ENCODE measurements around the gene VAV2.

GRCh38 chr9:133879615-133880014, 112.5 kb downstream of the VAV2 start:
- TF ChIP-seq IRF9 (tag; IDR thresholded peaks at IDR 0.05) (no peak), CTCF (IDR thresholded peaks at IDR 0.05 in 2 of 3, conservative IDR thresholded peaks at IDR 0.05 in 1 of 3; ENCODE audit: insufficient read depth in 2 of 3, low read depth in 1 of 3, low read length in 3 of 3) (no peak), CC2D1A (IDR thresholded peaks at IDR 0.05) (no peak), CHD4 (IDR thresholded peaks at IDR 0.05; ENCODE audit: insufficient read depth, insufficient replicate concordance, low read depth, low read length, poor library complexity, severe bottlenecking) (no peak), MAFF (IDR thresholded peaks at IDR 0.05; ENCODE audit: low read length) (no peak), POLR2AphosphoS2 (IDR thresholded peaks at IDR 0.05; ENCODE audit: low read length) (no peak), PHB2 (IDR thresholded peaks at IDR 0.05; ENCODE audit: low read depth) (no peak), STAT5A (IDR thresholded peaks at IDR 0.05; ENCODE audit: borderline replicate concordance, low read length) (no peak), SRSF9 (IDR thresholded peaks at IDR 0.05; ENCODE audit: borderline replicate concordance, low read depth, low read length) (no peak), RAD21 (CRISPR knock-in tag; conservative IDR thresholded peaks at IDR 0.05 in 1 of 2, IDR thresholded peaks at IDR 0.05 in 1 of 2) (no peak), MXI1 (IDR thresholded peaks at IDR 0.05; ENCODE audit: low read depth, low read length) (no peak)

All from K562 (cell line).